ENCODE data around the gene HSBP1L1.

HSBP1L1 gene

GRCh38 chr18:79930020-79930642 lies 34.3 kb upstream of the HSBP1L1 start:
- no peak for DNase-seq (ENCODE audit: low read depth)

DNA sequence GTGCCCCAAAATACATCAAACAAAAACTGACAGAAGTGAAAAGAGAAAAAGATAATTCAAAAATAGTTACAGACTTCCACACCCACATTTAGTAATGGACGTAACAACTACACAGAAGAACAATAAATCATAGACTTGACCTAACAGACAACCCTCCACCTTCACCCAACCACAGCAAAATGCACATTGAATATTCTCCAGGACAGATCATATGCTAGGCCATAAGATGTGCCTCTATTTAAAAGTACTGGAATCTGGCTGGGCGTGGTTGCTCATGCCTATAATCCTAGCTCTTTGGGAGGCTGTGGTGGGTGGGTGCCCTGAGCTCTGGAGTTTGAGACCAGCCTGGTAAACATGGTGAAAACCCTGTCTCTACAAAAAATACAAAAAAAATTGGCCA lies 33.0 kb upstream of the HSBP1L1 start:
- DNase-seq (ENCODE audit: low read depth) = no peak

- no peak for DNase-seq (ENCODE audit: low read depth)
Observed at GRCh38 chr18:79932907-79933306, 31.5 kb upstream of the HSBP1L1 start.

GRCh38 chr18:79933765-79934164 lies 30.7 kb upstream of the HSBP1L1 start:
- no peak for DNase-seq (ENCODE audit: low read depth)

GRCh38 chr18:79934311-79935097 lies 29.9 kb upstream of the HSBP1L1 start:
- no peak for DNase-seq (ENCODE audit: low read depth)

DNA sequence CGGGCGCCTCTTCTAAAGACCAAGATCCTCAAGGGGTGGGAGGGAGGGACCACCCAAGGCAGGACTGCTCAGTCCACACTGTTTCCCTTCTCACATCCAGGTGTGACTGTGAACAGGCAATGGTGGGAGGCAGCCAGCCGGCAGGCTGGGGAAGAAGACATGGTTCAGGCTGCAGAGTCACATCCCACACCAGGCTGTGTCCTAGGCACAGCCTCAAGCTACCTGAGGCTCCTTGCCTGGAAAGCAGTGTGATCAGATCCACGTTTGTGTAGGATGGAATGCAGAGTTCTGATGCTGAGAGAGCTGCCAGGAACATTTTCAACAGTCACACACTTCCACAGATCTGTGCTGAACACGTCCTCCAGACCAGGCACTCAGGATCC lies 29.4 kb upstream of the HSBP1L1 start:
- no peak for DNase-seq (ENCODE audit: low read depth)

DNA sequence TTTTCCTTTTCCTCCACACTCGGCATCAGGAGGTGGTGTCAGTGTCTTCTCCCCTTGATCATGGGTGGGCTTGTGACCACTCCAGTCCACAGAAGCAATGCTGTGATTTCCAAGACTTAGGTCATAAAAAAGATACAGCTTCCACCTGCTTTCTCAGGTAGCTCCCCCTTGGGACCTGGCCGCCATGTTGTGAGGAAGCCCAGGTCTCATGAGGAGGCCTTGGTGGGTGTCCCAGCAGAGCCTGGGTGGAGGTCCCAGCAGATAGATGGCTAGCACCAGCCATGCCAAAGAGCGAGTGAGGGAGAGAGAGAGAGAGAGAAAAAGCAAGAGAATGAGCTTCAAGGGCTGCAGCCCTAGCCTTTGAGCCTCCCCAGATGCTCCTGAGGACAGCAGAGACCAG lies 28.9 kb upstream of the HSBP1L1 start:
- DNase-seq (ENCODE audit: low read depth) = no peak

DNA sequence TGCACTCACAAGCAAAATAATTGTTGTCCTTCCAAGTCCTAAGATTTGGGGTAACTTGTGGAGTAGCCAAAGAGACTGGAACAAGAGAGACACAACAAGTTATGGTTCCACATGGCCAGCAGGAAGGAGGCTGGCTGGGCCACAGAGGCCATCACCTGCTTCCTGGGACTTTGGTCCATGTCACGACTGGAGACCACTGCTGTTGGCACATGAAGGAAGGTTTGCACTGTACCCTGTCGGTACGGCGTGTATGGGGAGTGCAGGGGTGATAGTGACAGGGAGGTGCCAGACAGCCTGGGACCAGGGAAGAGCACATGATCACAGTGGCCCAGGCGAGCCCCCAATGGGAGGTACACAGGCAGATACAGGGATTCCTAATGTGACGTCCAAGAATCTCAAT lies 28.5 kb upstream of the HSBP1L1 start:
- DNase-seq (ENCODE audit: low read depth) = no peak

DNA sequence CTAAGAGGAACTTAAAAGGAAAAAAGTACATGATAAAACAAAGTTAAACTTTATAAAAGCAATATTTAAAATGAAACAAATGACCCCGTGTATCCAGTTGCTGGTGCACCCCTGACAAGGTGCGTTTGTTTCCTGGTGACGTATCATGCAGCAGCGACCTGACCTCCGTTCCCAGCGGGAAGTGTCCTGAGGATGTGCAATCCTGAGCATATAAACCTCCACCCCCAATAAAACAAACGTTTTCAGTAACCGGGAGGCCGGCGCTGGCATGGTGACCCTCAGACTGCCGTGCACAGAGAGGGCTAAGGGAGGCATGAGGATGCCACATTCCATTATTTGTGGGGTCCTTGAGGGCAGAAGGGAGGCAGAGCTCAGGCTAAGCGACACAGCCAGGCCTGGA lies 27.8 kb upstream of the HSBP1L1 start:
- DNase-seq (ENCODE audit: low read depth) = no peak

- DNase-seq (ENCODE audit: low read depth) = no peak
Observed at GRCh38 chr18:79937103-79937860, 27.2 kb upstream of the HSBP1L1 start.

DNA sequence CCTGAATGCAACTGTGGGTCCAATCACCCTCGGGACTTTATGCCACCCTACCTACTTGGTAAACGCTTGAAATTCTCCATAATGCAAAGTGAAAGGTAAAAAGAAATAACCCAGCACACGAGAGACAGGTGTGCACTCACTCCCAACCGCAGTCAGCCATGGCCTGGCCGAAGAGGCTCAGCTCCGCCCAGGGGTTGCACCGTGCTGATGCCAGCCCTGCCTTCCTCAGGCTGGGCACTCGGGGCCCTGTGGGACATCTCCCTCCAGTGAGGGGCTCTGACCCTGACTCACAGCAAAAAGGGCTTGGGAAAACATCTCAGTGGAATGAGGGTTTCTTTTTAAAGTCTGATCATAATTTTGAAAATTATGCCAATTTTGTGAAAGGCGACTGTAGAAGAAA lies 26.2 kb upstream of the HSBP1L1 start:
- DNase-seq (ENCODE audit: low read depth) = no peak

DNA sequence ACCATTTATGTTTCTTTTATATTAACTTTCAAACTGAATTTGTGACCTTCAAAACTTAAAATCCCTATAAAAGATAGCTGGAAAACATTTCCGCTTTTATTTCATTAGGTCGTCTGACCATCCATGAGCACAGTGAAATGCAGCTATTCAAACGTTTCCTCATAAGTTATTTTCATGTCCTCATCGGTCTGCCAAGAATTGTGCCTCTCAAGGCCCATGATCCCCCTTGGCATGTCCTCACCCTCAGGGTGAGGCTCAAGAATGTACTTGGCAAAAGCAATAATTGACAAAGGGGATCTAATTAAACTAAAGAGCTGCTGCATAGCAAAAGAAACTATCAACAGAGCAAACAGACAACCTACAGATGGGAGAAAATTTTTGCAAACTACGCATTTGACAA lies 25.3 kb upstream of the HSBP1L1 start:
- DNase-seq (ENCODE audit: low read depth) = no peak

DNA sequence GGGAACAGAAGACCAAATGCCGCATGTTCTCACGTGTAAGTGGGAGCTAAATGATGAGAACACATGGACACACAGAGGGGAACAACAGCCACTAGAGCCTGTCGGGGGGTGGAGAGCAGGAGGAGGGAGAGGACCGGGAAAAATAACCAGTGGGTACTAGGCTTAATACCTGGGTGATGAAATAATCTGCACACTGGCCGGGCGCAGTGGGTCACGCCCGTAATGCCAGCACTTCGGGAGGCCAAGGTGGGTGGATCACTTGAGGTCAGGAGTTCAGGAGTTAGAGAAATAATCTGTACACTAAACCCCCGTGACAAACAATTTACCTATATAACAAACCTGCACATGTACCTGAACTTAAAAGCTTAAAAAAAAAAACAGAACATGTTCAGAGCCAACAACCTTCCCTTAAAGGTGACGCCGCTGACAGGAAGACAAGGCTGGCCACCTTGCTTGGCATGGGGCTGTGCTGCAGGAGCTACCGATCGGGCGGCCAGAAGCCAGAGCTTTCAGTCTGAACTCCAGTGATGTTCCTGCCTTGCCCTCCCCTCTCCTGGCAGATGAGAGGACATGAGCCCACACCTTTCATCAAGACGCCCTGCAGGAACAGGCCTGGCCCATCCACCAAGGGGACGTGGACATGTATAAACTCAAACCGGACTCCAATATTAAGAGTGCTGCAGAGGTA lies 24.2 kb upstream of the HSBP1L1 start:
- no peak for DNase-seq (ENCODE audit: low read depth)

DNA sequence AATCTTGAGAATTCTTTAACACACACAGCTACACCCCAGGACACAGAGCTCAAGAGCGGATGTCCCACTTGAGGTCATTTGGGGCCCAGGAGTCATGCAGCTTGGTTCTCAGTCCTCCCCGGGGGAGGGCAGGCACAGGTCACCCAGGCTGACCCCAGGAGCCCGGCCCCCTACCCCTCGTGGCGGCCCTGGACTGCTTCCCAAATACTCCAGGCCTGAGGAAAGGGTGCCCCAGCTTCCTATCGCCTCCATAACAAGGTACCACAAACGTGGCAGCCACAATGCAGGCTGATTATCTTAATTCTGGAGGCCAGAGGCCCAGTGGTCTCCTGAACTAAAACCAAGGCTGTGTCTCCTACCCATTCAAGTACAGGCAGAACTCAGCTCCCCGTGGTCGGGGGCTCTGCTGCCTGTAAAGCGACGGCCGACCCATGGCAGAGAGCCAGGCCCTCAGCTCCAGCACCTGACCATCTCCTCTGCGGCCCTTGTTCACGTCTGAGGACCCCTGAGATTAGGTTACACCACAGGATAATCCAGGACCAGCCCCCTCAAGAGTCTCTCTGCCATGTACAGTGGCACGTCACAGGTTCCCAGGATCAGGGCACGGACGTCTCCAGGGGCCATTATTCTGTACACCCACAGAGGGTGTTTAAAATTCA lies 23.5 kb upstream of the HSBP1L1 start:
- DNase-seq (ENCODE audit: low read depth) = no peak

- DNase-seq (ENCODE audit: low read depth) = no peak
Observed at GRCh38 chr18:79941473-79942119, 22.8 kb upstream of the HSBP1L1 start.

DNA sequence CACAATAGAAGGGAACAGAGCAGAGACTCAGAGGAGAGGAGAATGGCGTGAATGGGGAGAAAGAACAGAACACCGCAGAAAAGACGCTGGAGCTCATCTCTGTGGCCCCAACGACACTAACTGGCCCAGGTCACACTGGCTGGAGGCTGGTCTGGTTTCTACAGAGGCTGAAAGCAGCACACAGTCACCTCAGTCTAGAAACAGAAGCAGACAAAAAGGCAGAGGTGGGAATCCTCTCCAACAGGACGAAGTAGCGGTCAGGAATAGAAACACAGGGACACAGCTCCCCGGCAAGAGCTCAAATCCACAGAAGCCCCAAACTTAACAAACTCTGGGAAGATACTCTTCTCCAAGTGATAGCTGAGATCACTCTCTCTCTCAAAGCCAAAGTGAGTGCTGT lies 22.2 kb upstream of the HSBP1L1 start:
- DNase-seq (ENCODE audit: low read depth) = no peak

- DNase-seq (ENCODE audit: low read depth) = no peak
Observed at GRCh38 chr18:79942786-79943607, 21.4 kb upstream of the HSBP1L1 start.

- DNase-seq (ENCODE audit: low read depth) = no peak
Observed at GRCh38 chr18:79943608-79944125, 20.8 kb upstream of the HSBP1L1 start.

GRCh38 chr18:79944126-79944731 lies 20.2 kb upstream of the HSBP1L1 start:
- no peak for DNase-seq (ENCODE audit: low read depth)

- no peak for DNase-seq (ENCODE audit: low read depth)
Observed at GRCh38 chr18:79944746-79945117, 19.7 kb upstream of the HSBP1L1 start.
